Smooth muscle cell of trachea (primary cell): ENCODE results near the gene MTREX. TPM values are rescaled to one million over a fixed set of nuclear protein-coding genes. Genes with fewer than 3 reads are reported as not detected.

Source experiments
- total RNA-seq: library from RNA; depleted of rRNA; stranded (reverse); fragments of >200 nt; gene quantifications from 2 replicates; pipeline ENCODE4 v1.2.1, GENCODE V29; 2014

MTREX gene
- 87.3 and 149 TPM in 2 replicates for total RNA-seq

GRCh38 chr5:55307383-55308253 is at the start of gene MTREX, which contains the start of gene DHX29:
TSS of gene MTREX (plus strand) at chr5:55307989. CDS start at chr5:55308014, 25 bp downstream.
TSS of gene DHX29 (minus strand) at chr5:55307694. CDS start at chr5:55307573, 121 bp downstream.

Other genes starting within 250 kb of the MTREX start
- gene GZMA, start 205.3 kb upstream of the MTREX start, total RNA-seq, result not detected in 2 replicates
- gene GPX8, start 147.8 kb upstream of the MTREX start, total RNA-seq, result 124 and 134 TPM in 2 replicates
- under 0.01 TPM in 1 of 2 replicates, not detected in the other for gene CDC20B, start 134.8 kb upstream of the MTREX start, total RNA-seq
- not detected in 2 replicates for gene MCIDAS, start 80.7 kb upstream of the MTREX start, total RNA-seq
- 0.17 TPM in 1 of 2 replicates, not detected in the other for gene CCNO, start 74.4 kb upstream of the MTREX start, total RNA-seq
- gene DHX29, start 295 bp upstream of the MTREX start, total RNA-seq, result 38.4 and 55.1 TPM in 2 replicates
- 237 and 326 TPM in 2 replicates for gene PLPP1, start 227.0 kb downstream of the MTREX start, total RNA-seq